ENCODE data around the gene ARHGAP29. TPM values are rescaled to one million over a fixed set of nuclear protein-coding genes. Genes with fewer than 3 reads are reported as not detected.

Gene ARHGAP29
- total RNA-seq, 1 donor, result 85.1 TPM

DNA sequence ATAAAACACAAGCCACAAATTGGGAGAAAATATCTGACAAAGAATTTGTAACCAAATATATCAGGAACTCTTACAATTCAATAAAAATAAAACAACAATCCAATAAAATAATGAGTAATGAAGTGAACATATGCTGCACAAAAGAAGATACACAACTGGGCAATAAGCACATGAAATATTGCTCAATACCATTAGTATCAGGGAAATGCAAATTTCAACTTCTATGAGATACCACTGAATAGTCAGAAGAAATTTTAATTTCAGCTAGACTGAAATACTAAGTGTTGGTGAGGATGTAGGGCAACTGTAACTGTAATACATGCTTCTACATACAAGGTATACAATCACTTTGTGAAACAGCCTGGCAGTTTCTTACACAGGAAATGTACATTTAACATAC lies 7.4 kb upstream of the ARHGAP29 start:
- TF ChIP-seq, protein P1, sequence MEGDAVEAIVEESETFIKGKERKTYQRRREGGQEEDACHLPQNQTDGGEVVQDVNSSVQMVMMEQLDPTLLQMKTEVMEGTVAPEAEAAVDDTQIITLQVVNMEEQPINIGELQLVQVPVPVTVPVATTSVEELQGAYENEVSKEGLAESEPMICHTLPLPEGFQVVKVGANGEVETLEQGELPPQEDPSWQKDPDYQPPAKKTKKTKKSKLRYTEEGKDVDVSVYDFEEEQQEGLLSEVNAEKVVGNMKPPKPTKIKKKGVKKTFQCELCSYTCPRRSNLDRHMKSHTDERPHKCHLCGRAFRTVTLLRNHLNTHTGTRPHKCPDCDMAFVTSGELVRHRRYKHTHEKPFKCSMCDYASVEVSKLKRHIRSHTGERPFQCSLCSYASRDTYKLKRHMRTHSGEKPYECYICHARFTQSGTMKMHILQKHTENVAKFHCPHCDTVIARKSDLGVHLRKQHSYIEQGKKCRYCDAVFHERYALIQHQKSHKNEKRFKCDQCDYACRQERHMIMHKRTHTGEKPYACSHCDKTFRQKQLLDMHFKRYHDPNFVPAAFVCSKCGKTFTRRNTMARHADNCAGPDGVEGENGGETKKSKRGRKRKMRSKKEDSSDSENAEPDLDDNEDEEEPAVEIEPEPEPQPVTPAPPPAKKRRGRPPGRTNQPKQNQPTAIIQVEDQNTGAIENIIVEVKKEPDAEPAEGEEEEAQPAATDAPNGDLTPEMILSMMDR (IDR thresholded peaks at IDR 0.05; ENCODE audit: insufficient read depth, low read depth, low read length), result no peak
- DNase-seq (ENCODE audit: low read depth), result no peak
- H3K4me3 ChIP-seq (ENCODE audit: low read depth, low read length), result no peak overlapping the region

DNA sequence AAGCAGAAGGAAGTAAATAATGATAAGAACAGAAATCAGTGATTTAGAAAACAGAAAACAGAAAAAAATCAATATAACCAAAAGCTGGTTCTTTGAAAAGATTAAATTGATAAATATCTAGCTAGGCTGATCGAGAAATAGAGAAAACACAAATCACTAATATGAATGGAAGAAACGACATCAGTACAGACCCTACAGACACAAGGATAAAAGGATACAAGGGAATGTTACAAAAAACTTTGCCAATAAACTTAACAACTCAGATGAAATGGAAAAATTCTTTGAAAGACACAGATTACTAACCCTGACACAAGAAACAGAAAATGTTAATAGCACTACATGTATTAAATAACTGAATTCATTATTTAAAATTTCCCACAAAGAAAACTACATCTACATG lies 6.3 kb upstream of the ARHGAP29 start:
- H3K4me3 ChIP-seq (ENCODE audit: low read depth, low read length), result no peak overlapping the region
- DNase-seq (ENCODE audit: low read depth), result no peak
- TF ChIP-seq, protein P1 (IDR thresholded peaks at IDR 0.05; ENCODE audit: insufficient read depth, low read depth, low read length), result no peak

DNA sequence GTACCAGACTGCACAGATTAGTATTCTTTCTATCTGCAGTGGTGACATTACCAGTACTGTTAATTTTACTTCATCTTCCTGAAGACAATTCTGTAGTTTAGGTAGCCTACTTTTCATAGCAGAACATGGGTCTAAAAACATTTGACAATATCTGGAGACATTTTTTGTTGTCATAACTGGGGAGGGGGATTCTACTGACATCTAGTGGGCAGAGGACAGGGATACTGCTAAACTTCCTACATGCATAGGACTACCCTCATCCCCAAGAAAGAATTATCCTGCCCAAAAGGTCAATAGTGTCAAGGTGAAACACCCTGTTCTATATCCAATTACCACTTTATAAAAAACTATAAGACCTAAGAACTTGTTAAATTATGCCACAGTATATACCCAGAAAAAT lies 3.4 kb upstream of the ARHGAP29 start:
- H3K4me3 ChIP-seq (ENCODE audit: low read depth, low read length), result no peak overlapping the region
- TF ChIP-seq, protein P1 (IDR thresholded peaks at IDR 0.05; ENCODE audit: insufficient read depth, low read depth, low read length), result peak; percentile 46
- peak; percentile 22 for DNase-seq (ENCODE audit: low read depth)

DNA sequence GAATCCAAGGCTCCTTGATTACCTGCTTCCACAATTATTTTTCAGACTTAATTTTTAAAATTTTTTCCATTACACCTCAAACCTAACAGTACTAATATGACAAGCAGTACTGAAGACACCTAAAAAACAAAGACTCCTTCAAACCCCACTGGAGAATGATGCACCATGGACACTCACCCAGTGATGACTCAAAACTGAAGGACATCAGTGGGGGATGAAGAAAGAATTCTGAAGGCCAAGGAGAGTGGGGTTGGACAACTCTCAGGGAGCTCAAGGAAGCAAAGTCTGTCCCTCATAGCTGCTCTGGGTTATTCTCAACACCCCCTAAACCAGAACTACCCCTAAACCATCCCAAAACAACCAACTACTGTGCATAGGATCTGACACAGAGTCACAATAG lies 2.4 kb upstream of the ARHGAP29 start:
- TF ChIP-seq, protein P1 (IDR thresholded peaks at IDR 0.05; ENCODE audit: insufficient read depth, low read depth, low read length), result no peak
- DNase-seq (ENCODE audit: low read depth), result no peak
- no peak overlapping the region for H3K4me3 ChIP-seq (ENCODE audit: low read depth, low read length)

- no peak for DNase-seq (ENCODE audit: low read depth)
- TF ChIP-seq, protein P1 (IDR thresholded peaks at IDR 0.05; ENCODE audit: insufficient read depth, low read depth, low read length), result no peak
- H3K4me3 ChIP-seq (ENCODE audit: low read depth, low read length), result no peak overlapping the region
Measured at GRCh38 chr1:94239051-94239450, 1.7 kb upstream of the ARHGAP29 start.

DNA sequence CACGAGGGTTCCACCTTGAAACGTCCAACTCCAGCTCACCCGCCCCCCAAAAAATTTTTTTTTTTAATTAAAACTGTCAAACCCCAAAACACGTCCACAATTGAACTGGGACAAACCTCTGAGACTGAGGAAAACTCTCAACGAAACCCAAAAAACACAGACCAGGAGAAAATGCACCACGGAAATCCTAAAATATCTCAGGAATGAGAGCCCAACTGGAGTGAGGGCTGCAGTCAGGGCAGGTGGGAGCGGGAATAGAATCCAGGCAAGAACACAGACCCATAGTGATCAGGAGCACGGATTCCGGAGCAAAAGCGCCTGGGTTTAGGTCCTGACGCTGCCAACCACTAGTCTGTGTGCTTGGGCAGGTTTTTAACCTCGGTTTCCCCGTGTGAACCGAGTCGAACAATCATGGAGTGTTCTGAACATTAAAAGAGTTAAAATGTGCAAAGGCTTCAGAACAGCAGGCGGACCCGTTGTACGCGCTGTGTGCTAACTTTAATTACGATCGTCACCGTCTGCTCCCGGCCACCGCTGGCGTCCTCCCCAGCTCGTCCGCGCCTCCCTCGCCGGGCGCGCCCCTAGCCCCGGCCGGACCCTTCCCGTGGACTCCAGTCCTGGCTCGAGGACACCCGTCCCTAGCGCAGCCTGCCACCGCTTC lies 624 bp downstream of the ARHGAP29 start:
- peak; percentile 40 for DNase-seq (ENCODE audit: low read depth)
- TF ChIP-seq, protein P1 (IDR thresholded peaks at IDR 0.05; ENCODE audit: insufficient read depth, low read depth, low read length), result peak; percentile 21
- peak overlapping the region; percentile 68 for H3K4me3 ChIP-seq (ENCODE audit: low read depth, low read length)

GRCh38 chr1:94236013-94236491 lies 1.3 kb downstream of the ARHGAP29 start:
- peak overlapping the region; percentile 68 for H3K4me3 ChIP-seq (ENCODE audit: low read depth, low read length)
- DNase-seq (ENCODE audit: low read depth), result no peak
- TF ChIP-seq, protein P1 (IDR thresholded peaks at IDR 0.05; ENCODE audit: insufficient read depth, low read depth, low read length), result no peak

Measured in fibroblast of villous mesenchyme (primary cell).